GM10266 (cell line): ENCODE measurements around the gene INPP5D.

ENCODE experiments used
- DNase-seq: peaks from one replicate; pipeline ENCODE4 v3.0.0; 2012; ENCODE audit errors: extremely low spot score
- CTCF ChIP-seq: IDR thresholded peaks from 2 replicates; pipeline ENCODE4 v1.5.1; 2012; ENCODE audit warnings: mild to moderate bottlenecking, low read depth; ENCODE audit not compliant: control insufficient read depth, insufficient read depth; ENCODE audit errors: missing control alignments

Gene INPP5D

GRCh38 chr2:233039212-233039845 is 20.8 kb upstream of the INPP5D start:
- no peak for DNase-seq
- TF ChIP-seq CTCF: no peak

- TF ChIP-seq CTCF: no peak
- DNase-seq: no peak
Observed at GRCh38 chr2:233039846-233040530, 20.2 kb upstream of the INPP5D start.

- no peak for DNase-seq
- no peak for TF ChIP-seq CTCF
Observed at GRCh38 chr2:233040571-233040970, 19.6 kb upstream of the INPP5D start.

GRCh38 chr2:233041722-233042323 is 18.3 kb upstream of the INPP5D start:
- TF ChIP-seq CTCF: no peak
- DNase-seq: no peak

- TF ChIP-seq CTCF: no peak
- DNase-seq: no peak
Observed at GRCh38 chr2:233042549-233042948, 17.6 kb upstream of the INPP5D start.

GRCh38 chr2:233044974-233045605 is 15.1 kb upstream of the INPP5D start:
- no peak for TF ChIP-seq CTCF
- no peak for DNase-seq
